Endothelial cell of umbilical vein (primary cell): ENCODE data around the gene FAM83D. TPM values are rescaled to one million over a fixed set of nuclear protein-coding genes. Genes with fewer than 3 reads are reported as not detected.

Experiments
- BruUV-seq: library from RNA; stranded (reverse); fragments of 400-500 nt; replicated peaks from 2 replicates; lab custom pipeline; 2021; lab: Mats Ljungman, UMichigan
- CTCF ChIA-PET: fragments of 300-600, 350-600 bp; sonication (Branson Sonifier 250); formaldehyde crosslinking; loops from one replicate; lab custom pipeline; 2021; ENCODE audit warnings: antibody characterized with exemption, inconsistent platforms; lab: Charles Lee
- POLR2A ChIA-PET: fragments of 300-600, 350-600 bp; sonication (Branson Sonifier 250); formaldehyde crosslinking; loops from one replicate; lab custom pipeline; 2021; ENCODE audit warnings: antibody characterized with exemption, inconsistent platforms; lab: Charles Lee
- DNase-seq: peaks from one replicate; pipeline ENCODE4 v3.0.0-alpha.2; 2011; ENCODE audit warnings: low read depth, low spot score
- FAIRE-seq: peaks from 2 replicates; lab custom pipeline; 2011; peaks lifted over from hg19 to GRCh38; lab: Jason Lieb, UNC
- H2AFZ ChIP-seq: 2 replicates; pipeline ENCODE4 v1.6.0; 2012; ENCODE audit warnings: low read depth, low read length, control low read depth, inconsistent platforms
- H3K27ac ChIP-seq: 2 replicates; pipeline ENCODE4 v1.5.1; 2011; ENCODE audit warnings: low read depth, mild to moderate bottlenecking, control low read depth, low read length, moderate library complexity; ENCODE audit not compliant: insufficient read depth
- H3K27me3 ChIP-seq, 2 experiments: 2 replicates each; pipeline versions ENCODE4 v1.6.0 to v1.6.1; 2011; ENCODE audit warnings: low read length in 2 of 2, mixed read lengths in 1 of 2; ENCODE audit not compliant: control insufficient read depth in 2 of 2, insufficient read depth in 2 of 2
- H3K36me3 ChIP-seq, 2 experiments: 2 replicates in 1 of 2; 3 replicates in 1 of 2; pipeline ENCODE4 v1.5.1; 2011; ENCODE audit warnings: low read length in 2 of 2, mild to moderate bottlenecking in 1 of 2, moderate library complexity in 1 of 2; ENCODE audit not compliant: control insufficient read depth in 2 of 2, insufficient read depth in 2 of 2; ENCODE audit errors: extremely low read depth in 1 of 2
- H3K4me1 ChIP-seq: 3 replicates; pipeline ENCODE4 v1.5.1; 2011; ENCODE audit warnings: mild to moderate bottlenecking, low read length; ENCODE audit not compliant: control insufficient read depth, insufficient read depth; ENCODE audit errors: extremely low read depth
- H3K4me2 ChIP-seq: 2 replicates; pipeline ENCODE4 v1.6.1; 2011; ENCODE audit warnings: low read length, control low read depth, mixed read lengths; ENCODE audit not compliant: insufficient read depth
- H3K4me3 ChIP-seq, 3 experiments: fragments of 200-600 bp in 1 of 3; sonication (generic), shearing (Covaris generic) in 1 of 3; replicated peaks in 1 of 3; 2 replicates each; pipeline ENCODE4 v1.5.1; 2011 to 2016; ENCODE audit warnings: control low read depth in 3 of 3, low read length in 3 of 3, mild to moderate bottlenecking in 2 of 3, inconsistent platforms in 1 of 3, low read depth in 1 of 3, moderate library complexity in 1 of 3; ENCODE audit not compliant: insufficient read depth in 1 of 3
- H3K79me2 ChIP-seq: 2 replicates; pipeline ENCODE4 v1.6.0; 2012; ENCODE audit warnings: low read length, inconsistent platforms; ENCODE audit not compliant: control insufficient read depth, insufficient read depth
- H3K9ac ChIP-seq: replicated peaks from 2 replicates; pipeline ENCODE3; 2011; ENCODE audit warnings: low read length, control low read depth; ENCODE audit not compliant: insufficient read depth; ENCODE audit errors: extremely low read depth
- H3K9me1 ChIP-seq: replicated peaks from 3 replicates; pipeline ENCODE4 v1.6.0; 2011; ENCODE audit warnings: mild to moderate bottlenecking, low read length; ENCODE audit not compliant: control insufficient read depth, insufficient read depth; ENCODE audit errors: extremely low read depth
- H3K9me3 ChIP-seq: replicated peaks from 2 replicates; pipeline ENCODE4 v1.5.1; 2012; ENCODE audit warnings: low read length, inconsistent platforms; ENCODE audit not compliant: control insufficient read depth, insufficient read depth
- H4K20me1 ChIP-seq: replicated peaks from 2 replicates; pipeline ENCODE3; 2011; ENCODE audit warnings: mild to moderate bottlenecking, low read length; ENCODE audit not compliant: control insufficient read depth, insufficient read depth; ENCODE audit errors: extremely low read depth
- EZH2 ChIP-seq: IDR thresholded peaks from 2 replicates; pipeline ENCODE4 v1.6.1; 2012; ENCODE audit warnings: borderline replicate concordance, low read depth, mild to moderate bottlenecking, moderate library complexity, low read length, inconsistent platforms; ENCODE audit not compliant: severe bottlenecking
- FOS ChIP-seq: IDR thresholded peaks from 2 replicates; pipeline ENCODE4 v1.6.1; 2011; ENCODE audit warnings: mild to moderate bottlenecking, low read length, moderate library complexity, borderline replicate concordance; ENCODE audit not compliant: insufficient read depth
- GATA2 ChIP-seq: IDR thresholded peaks from 2 replicates; pipeline ENCODE4 v1.7.0; 2011; ENCODE audit warnings: low read depth, mild to moderate bottlenecking, moderate library complexity, mixed read lengths, low read length; ENCODE audit not compliant: insufficient read length, insufficient read depth
- JUN ChIP-seq: IDR thresholded peaks from 2 replicates; pipeline ENCODE4 v1.6.1; 2011; ENCODE audit warnings: borderline replicate concordance, low read depth; ENCODE audit not compliant: insufficient read length, insufficient read depth
- MAX ChIP-seq: IDR thresholded peaks from 2 replicates; pipeline ENCODE4 v1.6.1; 2011; ENCODE audit not compliant: insufficient read depth, insufficient read length
- MYC ChIP-seq: IDR thresholded peaks from one replicate; pipeline ENCODE4 v1.6.1; 2011; ENCODE audit warnings: mild to moderate bottlenecking, low read depth, low read length
- POLR2A ChIP-seq: IDR thresholded peaks from 2 replicates; pipeline ENCODE4 v1.6.1; 2012; ENCODE audit warnings: low read depth, mild to moderate bottlenecking, control low read depth, low read length
- POLR2AphosphoS5 ChIP-seq: IDR thresholded peaks from 2 replicates; pipeline ENCODE4 v1.6.1; 2012; ENCODE audit warnings: low read depth, mild to moderate bottlenecking, control low read depth, low read length, moderate library complexity; ENCODE audit not compliant: insufficient read depth
- dilution Hi-C: fragments of 300-500 bp; cut with MboI; formaldehyde crosslinking; loops from one replicate; pipeline ENCODE4 v1.15.0; 2019; ENCODE audit warnings: low sequenced_read_pairs; ENCODE audit not compliant: extremely low pct_ligation_motif_present
- intact Hi-C: fragments of 100-400 bp; cut with micrococcal nuclease; formaldehyde crosslinking; loops from one replicate; pipeline ENCODE4 v1.10.0; 2022
- polyA plus RNA-seq, 4 experiments: library from polyadenylated mRNA; depleted of rRNA in 3 of 4; stranded (reverse) in 3 of 4; unstranded in 1 of 4; fragments of >200 nt; gene quantifications; 2 replicates each; pipeline versions ENCODE4 v1.2.1 to v1.2.3, GENCODE V29; 2011 to 2012; ENCODE audit warnings: missing spikeins in 1 of 4
- total RNA-seq: library from RNA; stranded (reverse); gene quantifications from 2 replicates; pipeline ENCODE4 v1.2.3, GENCODE V29; 2021

The FAM83D gene
- total and polyA plus RNA-seq, 2 donors (not counting 3 experiments of a cell fraction or from before 2014, with no cell fraction given), result 41.0 to 46.0 TPM

- no peak overlapping the region for H3K9ac ChIP-seq
- H3K4me1 ChIP-seq, result no peaks in the 10 kb centered on the region
- H2AFZ ChIP-seq, result no peak overlapping the region
- H3K27me3 ChIP-seq, result no peaks in the 10 kb centered on the region
- H3K79me2 ChIP-seq, result no peaks in the 10 kb centered on the region
- ChIA-PET POLR2A (no interaction called here), CTCF (interaction anchor here (0.9 to 4.2 kb wide), 3 partner anchors 10 to 59 kb away, joined by 3 to 12 read pairs (median 3); partner anchors contain the start of genes DHX35 and FAM83D)
- H3K4me3 ChIP-seq, result no peak overlapping the region
- DNase-seq, result no peak
- no peaks in the 10 kb centered on the region for H3K9me3 ChIP-seq
- H4K20me1 ChIP-seq, result peaks cover 2% of the 10 kb centered on the region
- no TSS peak for BruUV-seq
- no peak for FAIRE-seq
- TF ChIP-seq EZH2, result no peak
- no peak for TF ChIP-seq MYC
- TF ChIP-seq JUN, result no peak
- TF ChIP-seq POLR2A, result no peak
- no peak for TF ChIP-seq POLR2AphosphoS5
- TF ChIP-seq FOS, result no peak
- no peak for TF ChIP-seq MAX
- no peak for TF ChIP-seq GATA2
- intact Hi-C loops (no loop called here), dilution Hi-C loops (no loop called here)
- H3K36me3 ChIP-seq, result peaks cover 4 to 59% of the 10 kb centered on the region in 2 experiments
- H3K27ac ChIP-seq, result no peak overlapping the region
- H3K9me1 ChIP-seq, result no peaks in the 10 kb centered on the region
- no peak overlapping the region for H3K4me2 ChIP-seq
Observed at GRCh38 chr20:38903335-38903734, 22.9 kb upstream of the FAM83D start.

DNA sequence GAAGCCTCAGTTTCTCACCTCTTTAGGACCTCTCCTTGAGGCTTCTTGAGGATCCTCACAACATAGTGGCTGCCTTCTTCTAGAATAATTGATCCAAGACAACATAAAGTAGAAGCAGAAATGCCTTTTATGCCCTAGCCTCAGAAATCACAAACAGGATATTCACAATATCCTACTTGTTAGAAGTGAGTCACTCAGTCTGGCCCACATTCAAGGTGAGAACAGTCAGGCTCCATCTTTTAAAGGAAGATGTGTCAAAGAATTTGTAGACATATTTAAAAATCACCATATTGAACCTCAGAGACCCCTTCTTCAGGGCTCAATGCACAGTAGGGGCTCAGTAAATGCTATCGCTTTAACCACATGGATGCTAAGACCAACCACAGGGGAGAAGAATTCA is 20.8 kb upstream of the FAM83D start:
- no peak overlapping the region for H2AFZ ChIP-seq
- H3K79me2 ChIP-seq, result no peaks in the 10 kb centered on the region
- dilution Hi-C loops (no loop called here), intact Hi-C loops (no loop called here)
- ChIA-PET CTCF (interaction anchor here (0.9 kb wide), 1 partner anchor 256 kb away, joined by 3 read pairs; no protein-coding TSS in a partner anchor), POLR2A (interaction anchor here (0.6 kb wide), 1 partner anchor 18 kb away, joined by 11 read pairs; no protein-coding TSS in a partner anchor)
- H4K20me1 ChIP-seq, result peaks cover 2% of the 10 kb centered on the region
- DNase-seq (peak; percentile 36), FAIRE-seq (peak; percentile 63)
- no peaks in the 10 kb centered on the region for H3K9me3 ChIP-seq
- H3K9ac ChIP-seq, result no peak overlapping the region
- TF ChIP-seq MYC, result no peak
- TF ChIP-seq FOS, result peak; percentile 56
- TF ChIP-seq JUN, result peak; percentile 23
- H3K4me3 ChIP-seq, result no peak overlapping the region
- no peaks in the 10 kb centered on the region for H3K9me1 ChIP-seq
- peaks cover 6 to 58% of the 10 kb centered on the region in 2 experiments for H3K36me3 ChIP-seq
- H3K27ac ChIP-seq, result no peak overlapping the region
- no peaks in the 10 kb centered on the region for H3K27me3 ChIP-seq
- no peaks in the 10 kb centered on the region for H3K4me1 ChIP-seq
- no TSS peak for BruUV-seq
- H3K4me2 ChIP-seq, result no peak overlapping the region
